HepG2 (cell line): ENCODE results near the gene TMEM74B. TPM values are rescaled to one million over a fixed set of nuclear protein-coding genes. Genes with fewer than 3 reads are reported as not detected.

Experiments used
- HMGXB4 ChIP-seq, 2 experiments: sonication (generic) in 1 of 2; formaldehyde crosslinking in 1 of 2; IDR thresholded peaks; 2 replicates each; pipeline versions ENCODE4 v1.4.0 to v1.6.1; 2018 to 2020; ENCODE audit warnings: missing genetic modification reagents in 2 of 2, borderline replicate concordance in 1 of 2, low read depth in 1 of 2, mild to moderate bottlenecking in 1 of 2, missing biosample characterization in 1 of 2
- IRF1 ChIP-seq: sonication (generic); formaldehyde crosslinking; IDR thresholded peaks from 2 replicates; pipeline ENCODE4 v1.4.0; 2020; ENCODE audit warnings: low read depth, mild to moderate bottlenecking, missing genetic modification reagents
- MYC ChIP-seq: sonication (generic); formaldehyde crosslinking; IDR thresholded peaks from 2 replicates; pipeline ENCODE4 v1.9.0; 2021; ENCODE audit warnings: missing genetic modification reagents, borderline replicate concordance
- PCBP1 ChIP-seq: fragments of 200-400 bp; formaldehyde crosslinking; IDR thresholded peaks from 2 replicates; pipeline ENCODE4 v1.6.1; 2017; ENCODE audit warnings: mild to moderate bottlenecking, low read depth, low read length, borderline replicate concordance
- SKI ChIP-seq: fragments of 450-650 bp; IDR thresholded peaks from one replicate; pipeline ENCODE4 v1.6.1; 2018; ENCODE audit warnings: mild to moderate bottlenecking; ENCODE audit not compliant: partially characterized antibody
- SOX6 ChIP-seq, 2 experiments: fragments of 450-650 bp in 1 of 2; sonication (generic) in 1 of 2; formaldehyde crosslinking in 1 of 2; IDR thresholded peaks; 2 replicates each; pipeline versions ENCODE4 v1.4.0 to v1.6.1; 2017 to 2020; ENCODE audit warnings: antibody characterized with exemption in 1 of 2, mild to moderate bottlenecking in 1 of 2, missing genetic modification reagents in 1 of 2
- SP2 ChIP-seq: sonication (generic); formaldehyde crosslinking; IDR thresholded peaks from 2 replicates; pipeline ENCODE4 v1.5.1; 2020; ENCODE audit warnings: mild to moderate bottlenecking, missing genetic modification reagents
- ZBTB40 ChIP-seq, 2 experiments: fragments of 450-650 bp in 1 of 2; sonication (generic) in 1 of 2; formaldehyde crosslinking in 1 of 2; IDR thresholded peaks; 2 replicates each; pipeline versions ENCODE4 v1.6.1 to v1.8.0; 2016 to 2022; ENCODE audit warnings: antibody characterized with exemption in 1 of 2, mild to moderate bottlenecking in 1 of 2, missing genetic modification reagents in 1 of 2
- ZNF574 ChIP-seq: sonication (generic); formaldehyde crosslinking; IDR thresholded peaks from 2 replicates; pipeline ENCODE4 v1.4.0; 2020; ENCODE audit warnings: missing genetic modification reagents
- ZNF747 ChIP-seq: sonication (generic); formaldehyde crosslinking; IDR thresholded peaks from 2 replicates; pipeline ENCODE4 v1.8.1; 2023; ENCODE audit warnings: missing genetic modification reagents, mild to moderate bottlenecking, borderline replicate concordance
- polyA plus RNA-seq, 8 experiments: library from polyadenylated mRNA; depleted of rRNA in 3 of 8; stranded (reverse) in 7 of 8; unstranded in 1 of 8; fragments of >200 nt; fragmentation: Illumina TruSeq in 4 of 8; extraction: Trizol in 4 of 8; gene quantifications; 2 replicates each; pipeline versions ENCODE4 v1.2.1 to v1.2.3, GENCODE V29; 2011 to 2016; ENCODE audit warnings: low read depth in 4 of 8, missing spikeins in 1 of 8, mixed read lengths in 1 of 8; ENCODE audit not compliant: insufficient read depth in 1 of 8
- total RNA-seq, 5 experiments: library from RNA; depleted of rRNA; stranded (reverse); fragments of >200 nt; fragmentation: Illumina TruSeq; extraction: Trizol; gene quantifications; 2 replicates each; pipeline ENCODE4 v1.2.3, GENCODE V29; 2016; ENCODE audit warnings: low read depth in 1 of 5

Gene TMEM74B
- total and polyA plus RNA-seq, 2 of the 13 experiments (the other 11 are each of a cell fraction or from before 2014, with no cell fraction given), result 4.7 to 18.4 TPM

GRCh38 chr20:1225783-1226654, 41.2 kb upstream of the TMEM74B start, which contains the start of gene RAD21L1 (continued):
- TF ChIP-seq ZBTB40 (IDR thresholded peaks at IDR 0.05), result no peak
- TF ChIP-seq ZBTB40 (CRISPR knock-in tag; IDR thresholded peaks at IDR 0.05), result 0 out of 2 replicates have a peak, but pooled peaks have one; percentile 50
- peak; percentile 94; the same call in 1 of the 2 replicates for TF ChIP-seq PCBP1
- TF ChIP-seq HMGXB4 (CRISPR knock-in tag; IDR thresholded peaks at IDR 0.05; ENCODE audit: borderline replicate concordance in 1 of 2, low read depth in 1 of 2), result peak in 1 of 2 experiments; percentile 29; a peak in 1 of 4 replicates
- 0 out of 2 replicates have a peak, but pooled peaks have one; percentile 1 for TF ChIP-seq SP2 (CRISPR knock-in tag)
- TF ChIP-seq MYC (CRISPR knock-in tag), result no peak
- TF ChIP-seq SKI, result peak; percentile 11
- TF ChIP-seq ZNF747, result peak; percentile 34; the same call in 1 of the 2 replicates
- no peak; the same call in 1 of the 2 replicates for TF ChIP-seq ZNF574 (CRISPR knock-in tag)
- TF ChIP-seq IRF1, result 0 out of 2 replicates have a peak, but pooled peaks have one; percentile 44
- no peak for TF ChIP-seq SOX6 (IDR thresholded peaks at IDR 0.05)
- TF ChIP-seq SOX6 (CRISPR knock-in tag; IDR thresholded peaks at IDR 0.05), result 0 out of 2 replicates have a peak, but pooled peaks have one; percentile 17
